ENCODE results near the gene GASK1A. TPM values are rescaled to one million over a fixed set of nuclear protein-coding genes. Genes with fewer than 3 reads are reported as not detected.

Gene GASK1A
- total and polyA plus RNA-seq, 2 of the 4 experiments (the other 2 are of a cell fraction): 0.18 to 0.19 TPM

GRCh38 chr3:43041517-43041916 lies 62.4 kb downstream of the GASK1A start:
- no peak overlapping the region for H2BK20ac ChIP-seq (ENCODE audit: low read depth, low read length)
- no peaks in the 10 kb centered on the region; the same call in 1 of the 2 replicates for H3K9me3 ChIP-seq (ENCODE audit: control insufficient read depth, insufficient read depth, low read length)
- dilution Hi-C loops (cut with HindIII; ENCODE audit: low sequenced_read_pairs, unreplicated experiment) (no loop called here), in situ Hi-C loops (cut with MboI; ENCODE audit: low sequenced_read_pairs) (no loop called here), intact Hi-C loops (cut with micrococcal nuclease) (no loop called here)
- ATAC-seq (ENCODE audit: low read depth) (no peak), DNase-seq (no peak)
- H3K14ac ChIP-seq (replicated peaks; ENCODE audit: low read depth, low read length): no peak overlapping the region
- H3K23ac ChIP-seq (ENCODE audit: low read depth, low read length): no peak overlapping the region
- CTCF ChIA-PET: no interaction called here
- H2AK9ac ChIP-seq (replicated peaks; ENCODE audit: low read depth, low read length, poor library complexity): no peak overlapping the region
- no peak overlapping the region for H3K4me3 ChIP-seq (ENCODE audit: insufficient read depth, low read depth, low read length)
- no peaks in the 10 kb centered on the region for H3K79me1 ChIP-seq (ENCODE audit: low read depth in 1 of 2, low read length in 2 of 2)
- TF ChIP-seq RFX5 (IDR thresholded peaks at IDR 0.05; ENCODE audit: low read depth, low read length): no peak
- TF ChIP-seq ELK1 (IDR thresholded peaks at IDR 0.05; ENCODE audit: borderline replicate concordance, low read depth, low read length): no peak
- TF ChIP-seq MXI1 (IDR thresholded peaks at IDR 0.05; ENCODE audit: borderline replicate concordance, low read depth, low read length): no peak
- TF ChIP-seq CTCF (conservative IDR thresholded peaks at IDR 0.05; ENCODE audit: low read depth, low read length): no peak
- no peak for TF ChIP-seq MAZ (IDR thresholded peaks at IDR 0.05; ENCODE audit: borderline replicate concordance, low read depth, low read length)
- no peak for TF ChIP-seq BHLHE40 (IDR thresholded peaks at IDR 0.05; ENCODE audit: low read depth, low read length)
- no peak for TF ChIP-seq RAD21 (IDR thresholded peaks at IDR 0.05; ENCODE audit: low read length)
- TF ChIP-seq SMC3 (IDR thresholded peaks at IDR 0.05; ENCODE audit: low read depth, low read length): no peak
- no peak for TF ChIP-seq FOS (IDR thresholded peaks at IDR 0.05; ENCODE audit: low read depth, low read length)
- no peak for TF ChIP-seq CHD1 (IDR thresholded peaks at IDR 0.05; ENCODE audit: low read depth, low read length)
- no peak for TF ChIP-seq USF2 (IDR thresholded peaks at IDR 0.05; ENCODE audit: low read depth, low read length)
- TF ChIP-seq CEBPB (IDR thresholded peaks at IDR 0.05; ENCODE audit: low read depth, low read length): no peak
- no peak for TF ChIP-seq POLR2A (IDR thresholded peaks at IDR 0.05; ENCODE audit: low read depth, low read length)
- no peak for TF ChIP-seq NFE2L2 (IDR thresholded peaks at IDR 0.05; ENCODE audit: low read depth, low read length)
- TF ChIP-seq RCOR1 (IDR thresholded peaks at IDR 0.05; ENCODE audit: insufficient replicate concordance, low read length): no peak
- TF ChIP-seq MAFK (IDR thresholded peaks at IDR 0.05; ENCODE audit: low read depth, low read length): no peak
- H4K20me1 ChIP-seq (ENCODE audit: insufficient read depth, low read length): no peaks in the 10 kb centered on the region
- H2BK5ac ChIP-seq (ENCODE audit: low read depth, low read length, poor library complexity, severe bottlenecking): no peak overlapping the region
- H2AFZ ChIP-seq (replicated peaks; ENCODE audit: low read length, poor library complexity): no peak overlapping the region
- H4K8ac ChIP-seq (ENCODE audit: low read depth in 2 of 2, low read length in 2 of 2): no peak overlapping the region
- H4K5ac ChIP-seq (ENCODE audit: low read depth, low read length): no peak overlapping the region
- no peak overlapping the region for H3K4me2 ChIP-seq (ENCODE audit: low read depth, low read length)
- H3K56ac ChIP-seq (ENCODE audit: extremely low read depth, insufficient read depth, low read length): no peak overlapping the region
- no peak overlapping the region for H2BK120ac ChIP-seq (ENCODE audit: low read depth, low read length)
- H3K36me3 ChIP-seq (ENCODE audit: control insufficient read depth, insufficient read depth, low read length): no peaks in the 10 kb centered on the region
- POLR2A ChIA-PET (ENCODE audit: unreplicated experiment): no interaction called here
- BruUV-seq (replicated peaks): no TSS peak
- H2AK5ac ChIP-seq (ENCODE audit: low read depth, low read length): no peak overlapping the region
- no peak overlapping the region for H2BK15ac ChIP-seq (ENCODE audit: low read depth, low read length)
- WGBS, 2 experiments (ENCODE audit: extremely low coverage in 2 of 2, insufficient read length in 1 of 2): no CpG with 5 or more reads among the region's 2 CpGs
- H3K9ac ChIP-seq (ENCODE audit: low read depth, low read length): no peak overlapping the region
- no peaks in the 10 kb centered on the region for H3K9me1 ChIP-seq (ENCODE audit: insufficient read depth, low read length)
- no peak overlapping the region for H3K18ac ChIP-seq (ENCODE audit: low read depth, low read length)
- H3K4me1 ChIP-seq (ENCODE audit: control insufficient read depth, insufficient read depth, low read length): no peaks in the 10 kb centered on the region
- no peak overlapping the region for H3K27ac ChIP-seq (ENCODE audit: insufficient read depth, low read length)
- no peak overlapping the region for H3K4ac ChIP-seq (ENCODE audit: low read depth, low read length)
- H3K27me3 ChIP-seq (ENCODE audit: control insufficient read depth, insufficient read depth, low read length): peaks cover 2% of the 10 kb centered on the region; the same call in 1 of the 2 replicates
- no peak overlapping the region for H4K91ac ChIP-seq (ENCODE audit: insufficient read depth, low read depth, low read length)

Data from IMR-90 (cell line).